HG03354 (cell line): ENCODE data around the gene RB1.
A peak's percentile ranks its signal among the peaks of the same experiment; 100 is the strongest.

Source experiments
- ATAC-seq: cut with Tn5 transposase; IDR thresholded peaks from one replicate; pipeline ENCODE4 v1.9.1; 2021; ENCODE audit warnings: mild to moderate bottlenecking; ENCODE audit not compliant: unreplicated experiment, poor library complexity, severe bottlenecking

Gene RB1

DNA sequence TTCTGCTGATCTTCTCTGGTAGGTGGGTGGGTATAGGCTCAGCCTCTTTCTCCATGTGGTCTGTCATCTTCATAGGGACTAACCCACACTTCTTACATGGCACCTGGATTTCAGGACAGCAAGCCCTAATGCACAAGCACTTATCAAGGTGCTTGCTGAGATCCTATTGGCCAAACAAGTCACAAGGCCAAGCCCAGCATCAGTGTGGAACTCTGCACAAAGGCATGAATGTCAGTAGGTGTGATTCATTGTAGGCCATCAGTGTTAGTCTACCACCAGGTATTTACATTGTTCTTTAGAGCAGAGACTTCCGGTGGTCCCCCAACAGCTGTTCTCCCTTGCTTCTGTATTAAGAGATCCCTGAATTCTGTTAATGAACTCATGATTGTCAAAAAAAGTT, 8.3 kb upstream of the RB1 start:
- ATAC-seq = no peak

DNA sequence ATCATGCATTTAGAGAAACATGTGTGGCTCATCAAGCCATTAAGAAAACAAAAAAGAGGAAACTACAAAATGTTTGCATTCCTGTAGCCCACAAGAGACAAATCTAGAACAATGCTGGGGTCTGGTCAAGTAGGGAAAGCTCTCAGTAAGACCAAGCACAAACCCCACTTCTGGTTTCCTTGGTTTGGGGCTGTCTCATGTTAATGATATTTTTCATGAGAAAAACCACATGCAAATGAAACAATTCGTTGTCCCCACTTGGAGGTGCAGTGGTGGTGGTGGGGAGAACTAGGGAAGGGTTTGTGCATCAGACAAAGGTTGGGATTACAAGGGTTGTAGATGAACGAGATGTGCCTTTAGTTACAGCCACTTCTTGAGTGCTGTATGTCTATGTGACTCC, 7.0 kb upstream of the RB1 start:
- no peak for ATAC-seq

DNA sequence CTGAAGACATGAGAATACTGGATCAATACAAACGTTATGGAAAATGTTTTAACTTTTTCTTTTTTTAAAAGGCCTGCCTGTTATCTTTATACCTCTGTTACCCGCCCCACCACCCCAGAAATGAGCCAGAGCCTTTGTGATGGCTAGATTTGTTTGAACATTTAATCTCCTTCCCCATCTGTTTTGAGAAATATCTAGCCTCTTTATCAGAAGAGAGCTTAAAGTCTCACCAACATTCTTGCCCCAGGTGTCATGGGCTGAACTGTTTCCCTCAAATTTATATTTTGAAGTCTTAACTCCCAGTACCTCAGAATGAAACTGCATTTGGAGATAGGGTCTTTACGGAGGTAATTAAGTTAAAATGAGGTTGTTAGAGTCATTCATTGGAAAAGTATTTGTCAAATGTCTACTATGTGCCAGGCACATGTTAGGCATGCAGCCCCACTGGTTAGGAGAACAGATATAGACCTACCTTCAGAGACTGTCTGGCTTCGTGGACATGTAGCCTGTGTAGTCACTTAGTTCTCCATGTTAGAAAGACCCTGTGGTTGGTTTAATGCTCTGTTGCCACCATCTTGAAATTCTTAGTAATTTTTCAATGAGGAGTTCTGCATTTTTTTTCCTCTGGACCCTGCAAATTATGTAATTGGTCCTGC, 6.3 kb upstream of the RB1 start:
- ATAC-seq = no peak

DNA sequence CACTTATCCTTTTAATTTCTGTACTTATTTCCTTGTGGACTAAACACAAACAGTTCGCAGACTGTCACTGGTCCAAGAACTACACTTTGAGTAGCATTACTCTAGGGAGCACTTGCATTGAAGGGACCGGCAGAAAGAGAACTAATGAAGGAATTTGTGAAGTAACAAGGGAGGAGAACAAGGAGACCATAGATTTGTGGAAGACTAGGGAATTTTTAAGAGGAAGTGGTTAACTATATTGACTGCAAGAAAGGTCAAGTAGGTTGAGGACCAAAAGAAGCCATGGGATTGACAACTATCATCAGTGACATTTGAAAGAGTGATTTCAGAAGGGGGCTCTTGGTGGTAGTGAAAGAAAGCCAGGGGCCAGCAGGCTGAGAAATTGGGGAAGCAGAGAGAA, 4.0 kb upstream of the RB1 start:
- no peak for ATAC-seq

DNA sequence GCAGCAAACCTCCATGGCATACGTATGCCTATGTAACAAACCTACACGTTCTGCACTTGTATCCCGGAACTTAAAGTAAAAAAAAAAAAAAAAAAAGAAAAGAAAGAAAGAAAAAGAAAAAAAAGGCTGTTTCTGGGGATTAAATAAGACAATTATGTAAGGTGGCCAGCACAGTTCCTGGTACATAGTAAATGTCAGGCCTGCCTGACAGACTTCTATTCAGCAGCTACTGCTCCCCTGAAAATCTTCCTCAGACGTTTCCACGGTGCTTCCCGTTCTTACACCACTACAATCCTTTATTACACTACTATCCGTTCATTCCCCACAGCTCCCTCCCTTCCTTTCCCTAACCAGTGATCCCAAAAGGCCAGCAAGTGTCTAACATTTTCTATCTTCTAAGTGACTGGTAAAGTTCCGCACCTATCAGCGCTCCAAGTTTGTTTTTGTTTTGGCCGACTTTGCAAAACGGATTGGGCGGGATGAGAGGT, 636 bp upstream of the RB1 start:
- ATAC-seq = no peak

DNA sequence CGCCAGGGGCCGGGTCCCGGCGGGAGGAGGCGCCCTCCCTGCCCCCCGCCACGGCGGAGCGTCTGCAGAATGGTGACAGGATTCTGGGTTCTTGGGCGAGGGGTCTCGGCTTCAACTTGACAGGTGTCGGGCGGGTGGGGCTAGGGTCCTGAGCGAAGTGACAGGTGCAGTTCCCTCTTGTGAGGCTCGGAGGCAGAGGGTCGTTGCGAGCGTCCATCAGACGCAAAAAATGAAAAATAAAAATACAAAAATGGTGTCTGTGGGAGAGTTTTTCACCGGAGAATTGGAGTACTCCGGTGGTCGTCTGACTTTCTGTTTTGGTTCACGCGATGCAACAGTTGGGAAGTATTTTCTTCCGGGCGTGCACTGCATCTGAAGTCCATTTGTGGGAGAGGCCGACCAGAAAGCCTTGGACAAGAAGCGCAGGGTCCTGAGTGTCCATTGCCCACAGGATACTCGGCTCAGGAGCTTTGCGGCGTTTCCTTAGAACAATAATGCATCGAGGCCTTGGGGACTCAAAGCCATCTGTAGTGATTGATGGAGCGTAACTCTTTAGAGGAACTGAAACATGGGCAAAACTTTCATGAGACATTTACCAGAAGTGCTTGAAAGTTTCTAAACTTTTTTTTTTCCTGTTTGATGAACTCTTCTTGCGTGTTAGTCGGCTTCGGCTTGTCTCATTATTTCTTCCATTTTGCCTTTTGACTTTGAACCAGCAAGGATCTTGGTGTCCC, 759 bp downstream of the RB1 start:
- ATAC-seq = peak; percentile 70

DNA sequence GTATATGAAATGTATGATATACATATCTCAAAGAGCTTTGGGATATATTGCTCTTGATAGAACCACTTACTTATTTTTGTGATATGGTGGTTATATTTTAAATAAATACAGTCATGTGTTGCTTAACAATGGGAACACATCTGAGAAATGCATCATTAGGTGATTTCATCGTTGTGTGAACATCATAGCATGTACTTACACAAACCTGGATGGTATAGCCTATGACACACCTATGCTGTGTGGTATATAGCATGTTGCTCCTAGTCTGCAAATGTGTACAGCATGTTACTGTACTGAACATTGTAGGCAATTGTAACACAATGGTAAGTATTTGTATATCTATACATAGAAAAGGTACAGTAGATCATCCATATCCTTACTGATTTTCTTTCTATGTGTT, 7.7 kb downstream of the RB1 start:
- ATAC-seq = no peak

DNA sequence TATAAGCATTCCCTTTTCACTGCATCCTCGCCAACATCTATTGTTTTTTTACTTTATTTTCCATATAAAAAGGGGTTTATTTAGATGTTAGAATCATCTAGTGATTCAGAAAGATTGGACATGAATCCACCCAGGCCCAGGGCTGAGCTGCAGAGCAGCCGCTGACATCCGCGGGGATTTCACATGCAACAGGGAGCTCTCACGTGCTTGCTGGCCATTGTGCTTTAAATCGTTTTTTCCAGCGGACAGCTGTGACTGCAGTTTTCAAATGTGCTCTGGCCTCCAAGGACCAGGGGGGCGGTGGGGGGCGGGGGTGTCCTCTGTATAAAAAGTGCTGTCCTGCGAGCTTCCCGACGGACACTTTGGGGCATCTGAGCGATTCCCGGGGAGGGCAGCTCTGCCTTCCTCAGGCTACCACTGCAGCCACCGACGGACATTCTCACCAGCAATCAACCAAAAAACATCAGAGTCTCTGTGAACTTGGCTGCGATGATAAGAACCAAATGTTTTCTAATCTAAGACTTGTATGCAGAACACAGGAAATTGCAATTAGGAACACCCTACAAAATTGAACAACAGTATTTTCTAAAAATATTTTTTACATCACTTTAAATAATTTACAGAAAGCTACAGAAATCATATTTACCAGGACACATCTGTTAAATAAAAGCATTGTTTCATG, 12.6 kb downstream of the RB1 start:
- no peak for ATAC-seq

DNA sequence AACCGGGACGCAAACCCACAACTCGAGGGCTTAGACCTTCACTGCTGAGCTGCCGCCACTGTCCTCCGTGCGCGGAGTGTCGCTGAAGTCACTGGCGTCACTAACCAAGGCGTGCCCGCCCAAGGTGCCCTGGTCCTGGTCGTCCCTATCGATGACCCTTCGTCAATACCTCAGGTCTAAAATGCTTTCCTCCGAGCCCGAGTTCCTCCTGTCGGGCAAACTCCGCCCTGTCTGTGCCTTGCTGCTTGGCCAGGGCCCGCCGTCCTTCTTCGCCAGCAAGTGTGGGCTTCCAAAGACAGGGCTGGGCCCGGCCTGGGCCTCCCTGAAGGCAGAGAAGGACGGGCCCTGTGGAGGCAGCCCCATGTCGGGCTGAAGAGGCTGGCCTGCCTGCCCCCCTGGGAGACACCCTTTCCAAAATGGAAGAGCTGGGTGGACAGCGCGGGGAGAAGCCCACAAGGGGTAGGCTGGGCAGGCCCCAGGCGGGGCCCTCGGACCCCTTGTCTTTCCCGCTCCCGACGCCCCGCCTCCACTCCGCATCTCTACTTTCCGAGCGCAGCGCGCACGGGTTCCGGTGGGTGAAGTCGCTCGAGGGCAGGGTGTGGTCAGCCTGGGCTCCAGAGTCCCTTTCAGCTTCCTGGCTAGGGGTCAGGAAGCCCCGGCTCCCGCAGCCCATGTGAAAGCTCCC, 13.4 kb downstream of the RB1 start:
- no peak for ATAC-seq

DNA sequence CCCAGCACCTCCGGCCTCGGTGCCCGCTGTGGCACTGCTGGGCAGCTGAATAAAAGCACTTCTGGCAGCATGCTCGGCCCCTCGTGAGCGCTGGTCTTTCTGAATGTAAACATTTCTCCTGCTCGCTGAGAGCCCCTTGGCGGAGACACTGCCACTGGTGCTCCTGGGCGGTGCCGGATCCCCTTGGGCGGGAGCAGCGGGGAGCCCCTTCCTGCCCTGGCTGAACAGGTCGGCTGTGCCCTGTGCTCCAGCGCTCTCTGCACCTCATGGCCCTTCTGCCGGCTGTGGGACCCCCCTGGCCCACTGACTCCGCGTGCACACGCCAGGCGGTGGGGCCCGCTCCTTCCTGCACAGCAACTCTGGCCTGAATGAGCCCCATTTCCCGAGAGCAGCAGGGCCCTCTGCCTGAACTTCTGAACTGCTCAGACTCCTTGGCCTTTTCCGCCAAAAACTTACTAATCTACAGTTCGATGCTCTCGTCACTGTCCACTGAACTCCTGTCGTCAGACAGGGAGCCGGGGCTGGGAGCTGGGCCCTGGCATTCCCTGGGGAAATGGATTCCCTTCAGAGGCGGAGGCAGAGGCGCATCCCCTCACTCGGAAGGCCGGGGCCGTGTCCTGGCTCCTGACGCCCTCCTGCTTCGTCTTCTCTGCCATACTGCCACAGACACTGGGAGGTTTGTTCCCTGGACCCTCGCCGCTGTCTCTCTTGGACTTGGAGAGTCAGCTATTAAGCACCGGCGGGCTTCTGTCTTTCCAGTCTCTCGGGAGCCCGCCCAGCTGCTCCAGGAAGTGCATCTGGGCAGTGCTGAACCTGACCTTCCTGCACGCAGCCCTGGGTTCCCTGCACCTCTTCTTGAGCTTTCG, 14.2 kb downstream of the RB1 start:
- ATAC-seq = no peak

DNA sequence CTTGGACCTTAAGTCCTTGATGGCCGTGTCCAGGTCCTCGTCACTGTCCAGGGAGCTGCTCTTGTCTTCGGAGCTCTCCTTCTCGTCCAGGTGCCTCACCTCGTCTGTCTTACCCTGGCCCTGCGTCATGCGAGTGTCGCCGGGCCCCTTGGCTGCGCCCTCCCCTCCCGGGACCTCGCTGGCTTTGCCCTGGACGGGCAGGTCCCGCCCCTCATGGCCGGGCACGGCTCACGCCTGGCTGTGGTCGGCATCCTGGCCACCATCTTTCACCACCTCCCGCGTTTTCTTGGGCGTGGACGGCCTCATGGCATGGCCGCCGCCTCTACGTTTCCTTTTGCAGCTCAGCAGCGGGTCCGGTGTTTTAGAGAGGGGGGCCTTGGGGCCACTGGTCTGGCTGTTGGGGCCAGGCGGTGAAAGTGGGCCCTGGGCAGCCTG, 14.8 kb downstream of the RB1 start:
- no peak for ATAC-seq

DNA sequence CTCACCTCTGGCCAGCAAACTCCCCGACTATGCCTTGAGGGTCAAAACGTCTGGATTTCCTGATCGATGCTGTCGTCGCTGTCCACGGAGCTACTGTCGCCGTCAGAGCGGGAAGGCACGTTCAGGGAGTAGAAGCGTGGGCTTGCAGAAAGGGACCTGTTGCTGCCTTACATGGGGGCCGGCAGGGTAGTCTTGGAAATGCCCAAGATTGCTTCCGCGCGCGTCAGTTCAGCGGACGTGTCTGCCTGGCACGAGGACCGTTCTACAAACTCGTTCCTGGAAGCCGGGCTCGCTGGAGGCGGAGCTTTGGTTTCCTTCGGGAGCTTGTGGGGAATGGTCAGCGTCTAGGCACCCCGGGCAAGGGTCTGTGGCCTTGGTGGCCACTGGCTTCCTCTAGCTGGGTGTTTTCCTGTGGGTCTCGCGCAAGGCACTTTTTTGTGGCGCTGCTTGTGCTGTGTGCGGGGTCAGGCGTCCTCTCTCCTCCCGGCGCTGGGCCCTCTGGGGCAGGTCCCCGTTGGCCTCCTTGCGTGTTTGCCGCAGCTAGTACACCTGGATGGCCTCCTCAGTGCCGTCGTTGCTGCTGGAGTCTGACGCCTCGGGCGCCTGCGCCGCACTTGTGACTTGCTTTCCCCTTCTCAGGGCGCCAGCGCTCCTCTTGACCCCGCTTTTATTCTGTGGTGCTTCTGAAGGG, 15.4 kb downstream of the RB1 start:
- no peak for ATAC-seq

DNA sequence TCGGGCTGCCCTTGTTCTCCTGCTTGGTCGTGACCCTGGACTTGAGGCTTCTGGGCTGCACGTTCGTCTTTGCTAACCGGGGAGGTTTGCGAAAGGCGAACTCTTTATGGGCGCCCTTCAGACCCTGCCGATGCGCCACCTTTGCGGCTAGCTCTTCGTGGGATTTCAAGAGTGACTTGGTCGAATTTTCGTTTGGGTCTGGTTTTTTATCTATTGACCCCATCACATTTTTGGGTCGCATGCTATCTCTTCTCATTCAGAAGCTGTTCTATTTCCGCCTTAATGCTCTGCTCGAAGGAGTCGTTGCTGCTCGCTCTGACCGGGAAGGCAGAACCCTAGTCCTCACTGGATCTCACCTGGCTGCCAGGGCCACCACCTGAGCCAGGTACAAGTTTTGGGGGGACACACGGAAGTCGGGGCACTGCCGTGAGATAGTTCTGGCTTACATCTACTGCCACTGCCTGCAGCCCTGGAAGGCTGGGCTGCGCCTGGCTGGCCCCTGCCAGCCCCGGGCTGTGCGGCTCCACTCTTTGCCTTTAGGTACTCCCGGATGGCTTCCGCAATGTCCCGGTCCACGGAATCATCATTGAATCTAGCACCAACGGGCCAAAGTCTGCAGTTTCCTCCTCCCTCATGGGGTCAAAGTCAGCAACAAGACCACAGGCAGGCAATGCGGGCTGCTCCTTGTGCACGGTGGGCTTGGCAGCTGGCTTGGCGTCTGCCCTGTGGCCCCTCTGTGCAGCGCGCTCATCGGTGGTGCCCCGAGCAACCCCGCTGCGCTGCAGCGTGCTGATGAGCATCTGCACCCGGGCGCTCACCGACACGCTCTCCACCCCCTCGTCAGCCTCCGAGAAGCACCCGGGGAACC, 16.2 kb downstream of the RB1 start:
- ATAC-seq = no peak

DNA sequence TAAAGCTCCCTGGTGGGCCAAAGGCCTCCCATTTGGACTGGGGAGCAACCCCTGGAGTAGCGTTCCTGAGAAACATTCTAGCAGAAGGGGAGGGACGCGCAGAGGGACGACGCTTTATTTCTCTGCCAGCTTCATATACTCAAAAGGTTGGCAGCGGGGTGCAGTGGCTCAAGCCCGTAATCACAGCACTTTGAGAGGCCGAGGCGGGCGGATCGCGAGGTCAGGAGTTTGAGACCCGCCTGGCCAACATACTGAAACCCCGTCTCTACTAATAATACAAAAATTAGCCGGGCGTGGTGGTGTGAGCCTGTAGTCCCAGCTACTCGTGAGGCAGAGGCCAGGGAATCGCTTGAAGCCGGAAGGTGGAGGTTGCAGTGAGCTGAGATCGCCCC, 16.8 kb downstream of the RB1 start:
- no peak for ATAC-seq

DNA sequence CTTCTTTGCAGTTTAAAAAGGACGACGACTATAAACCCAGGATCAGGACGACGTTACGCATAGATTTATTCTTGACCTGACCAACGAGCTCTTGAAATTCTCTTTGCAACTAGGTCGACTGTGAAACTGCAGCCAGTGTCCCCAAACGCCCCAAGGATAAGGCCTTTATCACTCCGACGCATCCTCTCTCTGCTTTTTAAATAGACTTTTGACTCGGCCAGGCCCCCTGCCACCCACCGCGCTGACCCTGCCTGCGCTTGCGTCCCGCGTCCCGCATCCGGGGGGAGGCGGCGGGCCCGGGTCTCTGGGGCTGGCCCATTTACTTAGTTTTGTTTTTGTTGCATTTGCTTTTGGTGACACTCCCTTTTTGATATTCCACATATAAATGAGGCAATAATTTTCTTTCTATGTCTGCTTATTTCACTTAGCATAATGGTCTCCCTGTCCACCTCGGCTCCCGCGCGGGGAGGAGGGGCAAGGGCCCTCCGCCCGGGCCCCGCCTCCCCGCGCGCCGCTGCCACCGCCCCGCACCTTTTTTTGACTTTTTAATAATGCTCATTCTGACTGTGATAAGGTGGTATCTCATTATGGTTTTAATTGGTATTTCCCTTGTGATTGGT, 17.4 kb downstream of the RB1 start:
- no peak for ATAC-seq

DNA sequence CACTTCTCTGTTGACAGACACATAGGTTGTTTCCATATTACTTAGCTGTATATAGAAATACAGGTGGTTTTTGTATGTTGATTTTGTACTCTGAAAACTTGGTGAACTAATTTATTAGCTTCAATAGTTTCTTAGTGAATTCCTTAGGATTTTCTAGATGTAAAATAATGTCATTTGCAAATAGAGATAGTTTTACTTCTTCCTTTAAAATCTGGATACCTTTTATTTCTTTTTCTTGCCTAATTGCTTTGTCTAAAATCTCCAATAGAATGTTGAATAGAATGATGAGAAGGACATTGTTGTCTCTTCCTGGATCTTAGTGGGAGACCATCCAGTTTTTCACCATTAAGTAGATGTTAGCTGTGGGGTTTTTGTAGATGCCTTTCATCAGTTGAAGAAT, 18.7 kb downstream of the RB1 start:
- ATAC-seq = no peak

DNA sequence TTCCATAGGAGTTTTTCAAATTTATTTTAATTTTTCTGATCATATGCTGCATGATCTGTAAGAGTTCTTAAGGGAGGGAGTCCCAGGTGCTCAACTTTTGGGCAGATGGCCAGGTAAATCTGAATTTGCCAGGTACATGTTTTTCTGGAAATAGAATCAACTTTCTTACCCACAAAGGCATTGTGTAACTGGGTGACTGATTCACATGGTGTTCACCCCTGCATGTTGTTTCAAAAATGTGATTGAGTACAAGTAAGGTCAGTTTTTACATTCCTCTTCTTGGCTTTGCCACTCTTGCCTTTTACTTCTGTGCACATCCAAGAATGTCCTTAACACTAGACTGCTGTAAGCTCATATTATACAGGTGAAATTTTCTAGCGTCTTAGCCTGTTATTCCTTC, 30.4 kb downstream of the RB1 start:
- no peak for ATAC-seq
